Measurements from ENCODE around the gene IGSF23.

DNA sequence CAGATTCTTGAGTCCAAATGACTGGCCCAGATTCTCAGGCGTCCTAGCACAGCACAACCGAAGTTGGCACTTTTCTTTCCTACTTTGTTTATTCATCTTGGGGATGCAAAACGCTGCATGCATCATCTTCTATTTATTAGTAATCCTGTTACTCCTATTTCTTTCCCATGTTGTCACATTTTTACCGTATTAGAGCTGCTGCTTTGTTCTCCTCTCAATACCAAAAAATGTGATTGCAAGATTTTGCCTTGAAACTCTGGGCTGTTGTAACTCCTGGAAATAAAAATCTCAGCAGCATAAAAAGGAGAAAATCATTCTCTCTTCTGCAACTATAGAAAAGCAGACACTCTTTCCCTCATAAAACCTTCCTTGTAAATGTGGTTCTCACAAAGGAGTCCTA lies 12.9 kb upstream of the IGSF23 start:
- TF ChIP-seq, protein P1, sequence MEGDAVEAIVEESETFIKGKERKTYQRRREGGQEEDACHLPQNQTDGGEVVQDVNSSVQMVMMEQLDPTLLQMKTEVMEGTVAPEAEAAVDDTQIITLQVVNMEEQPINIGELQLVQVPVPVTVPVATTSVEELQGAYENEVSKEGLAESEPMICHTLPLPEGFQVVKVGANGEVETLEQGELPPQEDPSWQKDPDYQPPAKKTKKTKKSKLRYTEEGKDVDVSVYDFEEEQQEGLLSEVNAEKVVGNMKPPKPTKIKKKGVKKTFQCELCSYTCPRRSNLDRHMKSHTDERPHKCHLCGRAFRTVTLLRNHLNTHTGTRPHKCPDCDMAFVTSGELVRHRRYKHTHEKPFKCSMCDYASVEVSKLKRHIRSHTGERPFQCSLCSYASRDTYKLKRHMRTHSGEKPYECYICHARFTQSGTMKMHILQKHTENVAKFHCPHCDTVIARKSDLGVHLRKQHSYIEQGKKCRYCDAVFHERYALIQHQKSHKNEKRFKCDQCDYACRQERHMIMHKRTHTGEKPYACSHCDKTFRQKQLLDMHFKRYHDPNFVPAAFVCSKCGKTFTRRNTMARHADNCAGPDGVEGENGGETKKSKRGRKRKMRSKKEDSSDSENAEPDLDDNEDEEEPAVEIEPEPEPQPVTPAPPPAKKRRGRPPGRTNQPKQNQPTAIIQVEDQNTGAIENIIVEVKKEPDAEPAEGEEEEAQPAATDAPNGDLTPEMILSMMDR (conservative IDR thresholded peaks at IDR 0.05; ENCODE audit: low read depth, low read length) = no peak
- TF ChIP-seq RAD21 (IDR thresholded peaks at IDR 0.05; ENCODE audit: low read length) = no peak
- TF ChIP-seq POLR2A (IDR thresholded peaks at IDR 0.05; ENCODE audit: low read depth, low read length) = no peak
- no peak for TF ChIP-seq CHD1 (IDR thresholded peaks at IDR 0.05; ENCODE audit: low read depth, low read length)
- TF ChIP-seq CEBPB (IDR thresholded peaks at IDR 0.05; ENCODE audit: low read depth, low read length) = no peak
- TF ChIP-seq, protein P2, sequence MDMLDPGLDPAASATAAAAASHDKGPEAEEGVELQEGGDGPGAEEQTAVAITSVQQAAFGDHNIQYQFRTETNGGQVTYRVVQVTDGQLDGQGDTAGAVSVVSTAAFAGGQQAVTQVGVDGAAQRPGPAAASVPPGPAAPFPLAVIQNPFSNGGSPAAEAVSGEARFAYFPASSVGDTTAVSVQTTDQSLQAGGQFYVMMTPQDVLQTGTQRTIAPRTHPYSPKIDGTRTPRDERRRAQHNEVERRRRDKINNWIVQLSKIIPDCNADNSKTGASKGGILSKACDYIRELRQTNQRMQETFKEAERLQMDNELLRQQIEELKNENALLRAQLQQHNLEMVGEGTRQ (IDR thresholded peaks at IDR 0.05; ENCODE audit: low read depth, low read length) = no peak
- TF ChIP-seq FOS (IDR thresholded peaks at IDR 0.05; ENCODE audit: low read depth, low read length) = no peak
- no peak for TF ChIP-seq SMC3 (IDR thresholded peaks at IDR 0.05; ENCODE audit: low read depth, low read length)

Measured in IMR-90 (cell line).